Measurements from ENCODE around the gene BRD4.

DNA sequence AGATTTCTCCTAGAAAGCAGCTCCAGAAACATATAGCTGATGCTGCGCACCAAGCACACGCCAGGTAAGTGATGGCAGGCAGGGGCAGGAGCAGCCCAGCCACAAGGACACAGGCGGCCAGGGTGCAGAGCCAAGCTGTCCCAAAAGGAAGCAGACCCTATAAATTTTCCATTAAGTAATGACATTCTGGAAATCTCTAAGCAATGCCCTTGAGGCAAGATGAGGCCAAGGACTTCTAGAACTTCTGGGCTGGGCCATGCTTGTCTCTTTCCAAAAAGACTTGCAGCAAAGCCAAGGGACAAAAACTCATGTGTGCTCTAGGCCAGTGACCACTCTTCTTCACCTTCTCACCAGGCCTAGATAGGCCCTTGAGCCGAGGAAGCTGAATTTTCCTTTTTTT lies 57.9 kb downstream of the BRD4 start:
- TF ChIP-seq, protein P1, sequence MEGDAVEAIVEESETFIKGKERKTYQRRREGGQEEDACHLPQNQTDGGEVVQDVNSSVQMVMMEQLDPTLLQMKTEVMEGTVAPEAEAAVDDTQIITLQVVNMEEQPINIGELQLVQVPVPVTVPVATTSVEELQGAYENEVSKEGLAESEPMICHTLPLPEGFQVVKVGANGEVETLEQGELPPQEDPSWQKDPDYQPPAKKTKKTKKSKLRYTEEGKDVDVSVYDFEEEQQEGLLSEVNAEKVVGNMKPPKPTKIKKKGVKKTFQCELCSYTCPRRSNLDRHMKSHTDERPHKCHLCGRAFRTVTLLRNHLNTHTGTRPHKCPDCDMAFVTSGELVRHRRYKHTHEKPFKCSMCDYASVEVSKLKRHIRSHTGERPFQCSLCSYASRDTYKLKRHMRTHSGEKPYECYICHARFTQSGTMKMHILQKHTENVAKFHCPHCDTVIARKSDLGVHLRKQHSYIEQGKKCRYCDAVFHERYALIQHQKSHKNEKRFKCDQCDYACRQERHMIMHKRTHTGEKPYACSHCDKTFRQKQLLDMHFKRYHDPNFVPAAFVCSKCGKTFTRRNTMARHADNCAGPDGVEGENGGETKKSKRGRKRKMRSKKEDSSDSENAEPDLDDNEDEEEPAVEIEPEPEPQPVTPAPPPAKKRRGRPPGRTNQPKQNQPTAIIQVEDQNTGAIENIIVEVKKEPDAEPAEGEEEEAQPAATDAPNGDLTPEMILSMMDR (IDR thresholded peaks at IDR 0.05) = no peak
- no peak for TF ChIP-seq POLR2A (IDR thresholded peaks at IDR 0.05)
- TF ChIP-seq POLR2AphosphoS5 (IDR thresholded peaks at IDR 0.05) = no peak
- no peak for TF ChIP-seq EP300 (IDR thresholded peaks at IDR 0.05)

Data from suprapubic skin (tissue), 4 donors.